Hematopoietic multipotent progenitor cell treated with erythropoietin and hydrocortisone succinate and interleukin-3 and kit ligand, for 4 days (in vitro differentiated cells): ENCODE results near the gene WDSUB1.

ENCODE experiments used
- DNase-seq: peaks from one replicate; pipeline ENCODE4 v3.0.0-alpha.2; 2015

Gene WDSUB1

GRCh38 chr2:159224061-159224813 is 62.3 kb downstream of the WDSUB1 start:
- DNase-seq, result no peak

GRCh38 chr2:159219394-159219998 is 67.0 kb downstream of the WDSUB1 start:
- DNase-seq, result no peak

GRCh38 chr2:159218389-159218788 is 68.1 kb downstream of the WDSUB1 start:
- DNase-seq, result no peak

DNA sequence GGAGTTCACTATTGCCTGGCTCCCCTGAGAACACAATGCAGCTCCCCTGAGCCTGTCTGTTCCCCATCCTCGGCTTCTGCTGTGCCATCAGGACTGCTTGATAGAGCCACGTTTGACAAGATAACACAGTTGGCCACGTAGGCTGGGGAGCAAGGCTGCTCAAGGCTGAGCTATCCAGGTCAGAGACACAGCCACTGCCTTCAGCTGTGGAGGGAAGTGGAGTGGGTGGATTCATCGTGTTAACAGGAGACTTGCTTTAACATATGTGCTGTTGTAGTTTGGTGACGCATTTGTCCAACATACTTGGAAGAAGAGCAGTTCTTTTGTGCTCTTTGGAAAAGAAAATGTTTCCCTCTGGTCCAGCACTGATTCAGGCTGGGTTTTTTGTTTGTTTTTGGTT is 68.8 kb downstream of the WDSUB1 start:
- DNase-seq, result no peak

- no peak for DNase-seq
These were observed 71.4 kb downstream of the WDSUB1 start for GRCh38 chr2:159215116-159215515.

DNA sequence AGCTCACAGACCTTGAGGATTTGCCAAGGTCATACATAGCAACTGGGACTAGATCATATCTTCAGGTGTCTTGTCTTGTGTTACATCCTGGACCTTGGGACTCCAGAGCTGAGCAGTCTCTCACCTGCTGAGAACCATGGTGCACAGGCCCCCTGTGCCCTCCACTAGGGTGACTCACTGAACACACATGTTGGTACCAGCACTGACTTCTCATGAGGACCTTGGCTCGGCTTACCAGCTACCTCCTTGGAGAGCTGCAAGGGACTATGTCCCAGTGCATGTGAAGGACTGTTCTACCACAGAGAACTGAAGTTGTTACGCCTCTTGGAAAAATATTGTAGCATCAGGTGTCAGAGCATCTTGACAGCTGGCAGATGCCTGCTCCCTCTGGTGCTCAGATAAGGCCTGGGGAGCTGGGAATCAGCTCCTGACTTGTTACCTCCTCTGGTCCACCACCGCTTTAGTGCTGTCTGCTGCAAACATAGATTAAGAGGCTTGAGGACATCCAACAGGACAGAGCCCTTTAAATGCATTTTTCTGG is 72.1 kb downstream of the WDSUB1 start:
- no peak for DNase-seq

DNA sequence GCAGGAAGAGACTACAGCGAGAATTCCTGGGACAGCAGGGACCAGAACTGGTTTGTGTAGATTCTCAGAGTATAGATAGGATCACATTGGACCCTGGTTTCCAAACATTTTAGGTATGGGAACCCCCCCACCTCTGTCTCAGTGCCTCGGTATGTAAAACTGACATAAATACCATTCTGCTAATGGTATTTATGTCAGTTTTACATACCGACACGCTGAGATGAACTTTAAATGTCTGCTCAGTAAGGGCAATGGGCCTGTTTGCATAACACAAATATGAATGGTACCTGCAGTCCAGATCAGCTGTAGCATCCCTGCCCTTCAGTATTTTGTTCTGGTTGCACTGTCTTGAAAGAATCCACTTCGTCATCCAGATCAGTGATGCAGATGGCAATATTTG is 73.2 kb downstream of the WDSUB1 start:
- DNase-seq, result no peak

DNA sequence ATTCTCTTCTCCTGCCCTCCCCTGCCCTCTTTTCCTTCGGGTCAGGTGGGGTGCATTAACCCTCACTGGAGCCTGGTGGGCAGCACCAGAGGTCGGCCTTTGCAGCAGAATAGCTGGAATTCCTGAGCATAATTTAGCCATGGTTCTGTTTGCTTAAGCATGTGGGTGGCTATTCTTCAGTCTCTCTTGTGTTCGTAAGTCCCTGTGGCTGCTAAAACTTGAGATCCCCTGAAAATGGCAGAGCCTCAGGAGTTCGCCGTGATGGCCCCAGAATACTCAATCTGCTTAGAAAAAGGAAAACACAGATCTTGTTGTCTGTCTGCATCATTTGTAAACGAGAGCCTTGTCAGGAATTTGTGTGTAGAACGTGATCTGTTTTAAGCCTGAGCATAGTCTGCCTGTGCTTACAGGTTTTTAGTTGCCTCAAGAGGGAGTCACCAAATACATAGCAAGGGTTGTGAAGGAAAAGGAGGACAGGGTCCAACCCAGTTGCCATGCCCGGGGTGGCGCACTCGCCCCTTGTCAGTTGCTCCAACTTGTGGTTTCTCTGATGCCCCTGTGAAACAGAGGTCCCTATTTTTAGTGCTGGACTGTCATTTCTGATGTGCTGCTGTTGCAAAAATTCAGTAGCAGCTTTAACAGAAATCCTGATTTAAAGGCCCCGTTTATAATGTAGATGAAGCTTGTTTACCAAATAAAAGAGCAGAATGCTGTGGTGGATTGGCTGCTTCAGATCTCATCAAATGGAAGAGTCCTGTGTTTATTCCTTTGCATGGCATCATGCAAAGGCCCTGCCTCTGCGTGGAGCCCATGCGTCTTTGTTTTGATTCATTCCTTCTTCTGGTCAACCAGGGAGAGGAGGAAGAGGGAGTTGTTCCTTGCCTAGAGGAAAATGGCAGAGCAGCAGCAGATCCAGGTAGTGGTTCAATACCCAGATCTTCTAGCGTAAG is 74.8 kb downstream of the WDSUB1 start:
- no peak for DNase-seq

DNA sequence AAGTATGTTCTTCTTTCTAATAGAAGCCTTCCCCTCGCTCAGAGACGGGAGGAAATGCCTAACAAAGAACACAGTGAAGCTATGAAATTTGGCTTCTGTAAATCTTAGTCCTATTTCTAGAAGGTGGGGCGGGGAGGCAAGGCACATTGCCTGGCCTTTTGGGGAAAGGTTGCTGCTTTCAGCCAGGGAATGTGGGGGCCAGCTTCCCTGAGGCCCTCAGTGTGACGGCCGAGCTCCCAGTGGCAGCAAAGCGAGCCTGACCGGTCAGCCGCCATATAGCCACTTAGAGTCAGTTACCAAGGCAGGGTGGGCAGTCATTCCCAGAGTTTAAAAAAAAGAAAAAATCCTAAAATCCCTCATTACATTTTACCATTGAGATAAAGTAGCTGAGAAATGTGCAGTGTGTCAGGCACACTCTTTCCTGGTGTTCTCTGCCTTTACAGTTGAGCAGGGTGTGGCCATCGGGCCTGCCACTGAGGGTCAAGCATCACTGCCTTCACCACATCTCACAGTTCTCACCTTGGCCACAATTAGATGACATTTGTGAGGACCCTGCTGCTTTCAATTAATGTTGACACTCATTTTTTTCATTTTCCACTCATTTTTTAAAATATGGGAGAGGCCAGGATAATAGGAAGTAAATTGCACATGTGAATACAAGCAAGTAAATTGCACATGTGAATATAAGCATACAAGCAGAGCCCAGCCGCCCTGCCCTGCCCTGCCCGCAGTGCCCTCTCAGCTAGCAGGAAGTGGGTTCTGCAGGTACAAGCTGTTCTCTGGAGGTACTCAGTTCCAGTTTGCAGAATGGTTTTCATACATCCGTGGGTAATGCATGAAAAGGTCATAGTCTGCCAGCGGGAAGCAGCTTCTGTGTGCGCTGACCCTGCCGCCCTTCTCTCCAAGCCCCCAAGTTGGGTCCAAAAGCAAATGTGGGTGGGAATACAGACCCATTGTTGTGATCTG is 76.9 kb downstream of the WDSUB1 start:
- peak; percentile 13 for DNase-seq

DNA sequence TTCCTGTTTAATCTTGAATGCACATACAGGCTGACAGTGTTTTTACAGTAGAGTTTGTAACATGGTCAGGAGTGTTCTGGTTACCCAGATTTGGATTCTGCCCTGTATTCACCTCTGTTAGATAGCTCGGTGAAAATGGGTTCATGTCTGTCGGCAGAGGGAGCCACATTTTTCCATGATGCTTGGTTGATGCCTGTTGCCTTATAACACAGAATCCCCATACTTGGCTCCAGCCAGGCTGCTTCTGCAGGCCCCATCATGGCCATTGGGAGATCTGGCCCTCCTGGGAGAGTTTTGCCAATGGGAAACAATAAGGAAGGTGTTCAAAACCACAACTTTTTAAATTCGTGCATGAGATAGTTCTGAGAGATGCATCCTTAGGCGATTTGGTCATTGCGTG is 78.1 kb downstream of the WDSUB1 start:
- DNase-seq, result no peak

GRCh38 chr2:159206736-159207380 is 79.6 kb downstream of the WDSUB1 start:
- no peak for DNase-seq

DNA sequence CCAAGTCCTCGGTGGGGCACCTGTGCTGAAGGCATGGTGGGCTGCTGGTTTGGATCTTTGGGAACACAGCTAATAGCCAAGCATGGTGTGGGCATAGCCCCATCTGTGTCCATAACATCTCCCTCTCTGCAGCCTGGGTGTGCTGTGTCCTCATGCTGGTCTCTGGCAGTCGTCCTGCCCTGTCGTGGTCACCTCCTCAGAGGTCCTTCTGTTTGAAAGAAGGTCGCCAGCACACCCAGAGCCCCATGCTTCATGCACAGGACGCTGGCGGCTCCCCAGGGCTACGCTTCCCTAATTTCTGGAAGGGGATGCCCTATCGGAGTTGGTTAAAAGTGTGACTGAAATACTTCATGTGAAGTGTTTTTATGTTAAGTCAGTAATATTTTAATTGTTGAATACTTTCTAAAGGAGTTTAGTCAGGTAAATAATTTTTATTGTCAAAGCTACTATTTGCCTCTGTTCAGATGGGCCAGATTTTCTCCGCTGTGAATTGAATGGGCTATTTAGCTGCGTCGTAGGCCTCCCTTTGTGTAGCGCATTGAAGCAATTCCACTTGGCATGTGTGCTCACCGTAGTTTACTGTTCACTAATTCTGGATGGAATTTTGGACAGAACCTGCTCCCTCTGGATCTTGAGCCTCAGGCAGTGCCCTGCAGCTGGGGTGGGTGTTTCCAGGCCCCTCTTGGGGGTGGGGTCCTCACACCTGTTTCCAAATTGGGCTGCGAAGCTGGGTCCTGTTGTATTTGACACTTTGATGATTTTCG is 81.9 kb downstream of the WDSUB1 start:
- DNase-seq, result no peak

- DNase-seq, result no peak
These were observed 83.9 kb downstream of the WDSUB1 start for GRCh38 chr2:159202568-159203071.

DNA sequence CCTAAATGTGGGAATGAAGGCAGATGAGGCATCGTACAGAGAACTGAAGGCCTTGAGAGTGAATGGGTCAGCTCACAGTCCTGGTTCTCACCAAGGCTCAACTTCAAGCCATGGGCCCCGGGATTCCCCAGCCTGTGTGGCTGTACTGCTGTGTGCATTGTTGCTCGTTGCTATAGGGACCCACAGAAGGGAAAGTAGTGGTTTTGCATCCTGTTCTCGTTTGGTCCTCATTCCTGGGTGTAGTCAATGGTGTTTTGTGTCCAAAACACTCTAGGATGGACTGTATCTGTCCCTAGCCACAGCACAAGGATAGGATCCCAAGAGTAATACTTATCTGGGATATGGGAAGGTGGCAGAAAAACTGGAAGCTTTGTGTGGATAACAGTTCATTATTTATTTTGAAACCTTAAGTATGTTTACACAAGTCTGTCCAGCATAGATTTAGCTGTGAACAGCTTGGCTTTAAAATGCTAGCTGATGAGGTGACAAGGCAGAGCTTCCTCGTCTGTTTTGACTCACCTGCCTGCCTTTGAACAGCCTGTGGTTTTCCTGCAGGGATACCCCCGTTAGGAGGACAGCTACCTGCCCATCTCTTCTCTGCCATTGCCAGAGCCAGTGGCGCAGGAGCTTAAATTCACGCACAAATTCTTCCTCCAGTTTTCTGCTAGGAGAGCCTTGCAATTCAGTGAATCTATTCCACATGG is 85.0 kb downstream of the WDSUB1 start:
- no peak for DNase-seq

- DNase-seq, result no peak
These were observed 86.0 kb downstream of the WDSUB1 start for GRCh38 chr2:159200498-159200897.

DNA sequence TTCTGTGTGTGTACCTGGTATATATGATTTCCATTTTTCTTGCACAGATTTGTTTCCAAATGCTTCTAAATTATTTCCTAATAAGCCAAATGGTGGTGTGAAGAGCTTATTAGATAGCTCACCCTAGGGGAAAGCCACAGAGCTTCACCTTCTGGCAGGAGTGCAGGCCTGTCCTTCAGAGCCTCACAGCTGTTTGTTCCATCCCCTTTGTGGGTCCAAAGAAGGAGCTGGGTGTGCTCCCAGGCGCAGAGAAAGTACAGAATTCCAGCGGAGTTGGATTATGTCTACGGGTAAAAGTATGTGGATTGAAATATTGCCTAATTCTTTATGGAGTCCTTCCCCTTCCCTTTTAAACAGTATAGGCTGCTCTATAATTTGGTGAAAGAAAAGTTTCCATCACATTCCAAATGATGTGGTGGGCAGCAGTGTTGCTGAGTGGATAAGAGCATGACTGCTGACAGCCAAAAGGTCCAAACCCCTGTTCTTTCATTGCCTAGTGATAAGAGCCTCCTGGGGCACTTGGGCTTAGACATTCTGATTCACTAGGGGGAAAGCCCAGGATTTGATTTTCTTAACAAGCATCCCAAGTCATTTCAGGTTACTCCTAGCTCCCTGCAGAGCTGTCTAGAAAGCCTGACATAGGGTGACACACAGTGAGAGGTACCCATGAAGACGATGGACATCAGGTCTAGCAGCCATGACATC is 86.6 kb downstream of the WDSUB1 start:
- DNase-seq, result no peak

DNA sequence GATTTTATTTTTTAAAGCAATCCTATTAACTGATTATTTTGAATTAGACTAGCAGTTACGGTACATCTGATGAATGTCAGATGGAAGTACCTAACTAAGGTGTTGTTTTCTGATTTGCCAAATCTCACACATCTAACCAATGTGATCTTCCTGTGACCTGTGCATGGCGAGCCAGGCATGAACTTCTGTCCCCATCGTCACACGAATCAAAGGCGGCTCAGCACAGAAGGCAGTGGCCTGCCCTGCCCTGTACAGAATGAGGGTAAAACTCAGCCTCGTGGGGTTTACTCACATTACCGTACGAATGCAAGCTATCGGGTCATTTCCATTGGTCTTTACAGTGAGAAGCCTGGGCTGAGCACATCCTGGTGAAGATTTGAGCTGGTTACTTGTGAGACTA is 87.3 kb downstream of the WDSUB1 start:
- DNase-seq, result no peak

DNA sequence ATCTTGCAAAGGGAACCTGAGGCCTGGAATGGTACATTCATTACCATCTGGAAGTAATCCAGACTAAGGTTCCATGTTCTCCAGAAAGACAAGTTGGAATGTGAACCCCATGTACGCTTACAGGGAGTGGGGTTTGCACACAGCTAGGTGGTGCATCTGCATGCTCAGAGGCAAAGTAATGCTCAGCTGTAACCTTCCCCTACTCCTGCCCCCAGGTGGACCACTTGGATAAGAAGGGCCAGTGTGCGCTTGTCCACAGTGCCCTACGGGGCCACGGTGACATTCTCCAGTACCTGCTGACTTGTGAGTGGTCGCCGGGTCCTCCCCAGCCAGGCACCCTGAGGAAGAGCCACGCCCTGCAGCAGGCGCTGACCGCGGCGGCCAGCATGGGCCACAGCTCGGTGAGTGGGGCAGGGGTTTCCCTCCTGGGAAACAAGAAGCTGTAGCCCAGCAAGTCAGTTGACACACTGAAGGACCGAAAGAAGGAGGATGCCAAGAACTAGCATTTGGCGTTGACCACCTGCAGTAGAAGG is 90.0 kb downstream of the WDSUB1 start:
- no peak for DNase-seq

- DNase-seq, result no peak
These were observed 90.8 kb downstream of the WDSUB1 start for GRCh38 chr2:159195697-159196096.
